Right lobe of liver (tissue), 6 donors: Measurements from ENCODE around the gene TPH1. TPM values are rescaled to one million over a fixed set of nuclear protein-coding genes. Genes with fewer than 3 reads are reported as not detected.

Experiments
- ATAC-seq, 4 donors: fragments of 200-7000 bp; cut with Tn5 transposase; one replicate each; pipeline ENCODE4 v1.9.1; 2020; ENCODE audit warnings: mild to moderate bottlenecking in 4 of 4, moderate library complexity in 4 of 4
- DNase-seq, 3 donors: peaks; one replicate each; pipeline ENCODE4 v3.0.0-alpha.2; 2020
- H3K27ac ChIP-seq, 3 donors: fragments of 200-600 bp; one replicate each; pipeline ENCODE4 v1.8.0; 2022
- H3K27me3 ChIP-seq, 2 donors: fragments of 200-600 bp; one replicate each; pipeline ENCODE4 v1.8.0; 2022
- H3K36me3 ChIP-seq, 4 donors: fragments of 200-600 bp; sonication (generic) in 1 of 4; one replicate each; pipeline versions ENCODE4 v1.5.1 to v1.8.0; 2017 to 2022; ENCODE audit warnings: control low read depth in 1 of 4
- H3K4me1 ChIP-seq, 4 donors: fragments of 200-600 bp; sonication (generic) in 1 of 4; one replicate each; pipeline versions ENCODE4 v1.5.1 to v1.8.0; 2017 to 2022; ENCODE audit warnings: control low read depth in 1 of 4
- H3K4me3 ChIP-seq, 3 donors: fragments of 200-600 bp; one replicate each; pipeline ENCODE4 v1.8.0; 2022
- H3K9me3 ChIP-seq, 4 donors: fragments of 200-600 bp; sonication (generic) in 1 of 4; one replicate each; pipeline versions ENCODE4 v1.5.1 to v1.8.0; 2017 to 2022; ENCODE audit warnings: control low read depth in 1 of 4
- POLR2A ChIP-seq: fragments of 450-650 bp; IDR thresholded peaks from one replicate; pipeline ENCODE4 v1.6.1; 2017; ENCODE audit warnings: antibody characterized with exemption, mild to moderate bottlenecking
- WGBS: methylation state at CpG from one replicate; pipeline ENCODE4 v1.1.6; 2018; ENCODE audit warnings: low coverage, low lambda C conversion rate; ENCODE audit not compliant: insufficient coverage; ENCODE audit errors: missing lambda C conversion rate; 5-methylcytosine and 5-hydroxymethylcytosine counted together
- intact Hi-C, 2 donors: fragments of 100-400 bp; cut with DNase I; formaldehyde crosslinking; loops; one replicate each; pipeline versions ENCODE4 v1.11.2 to v1.14.1; 2022
- long read RNA-seq: library from polyadenylated mRNA; unstranded; transcript quantifications from one replicate; pipeline ENCODE4 v2.0.0, GENCODE V29; 2019
- total RNA-seq, 6 experiments: library from RNA; depleted of rRNA in 2 of 6; stranded (reverse); fragments of >200 nt in 2 of 6; fragmentation: NEBNext Ultra II Directional in 3 of 6; extraction: Animal tissue kit (Norgen Biotek cat#: 25700) in 3 of 6; gene quantifications; one replicate each; pipeline versions ENCODE4 v1.1.0 to v1.2.4, GENCODE V29; 2016 to 2023
- TF ChIP-seq, protein P1 (sequence below), 4 donors: fragments of 200-600 bp in 3 of 4; fragments of 450-650 bp in 1 of 4; IDR thresholded peaks; one replicate each; pipeline versions ENCODE4 v1.5.1 to v1.8.0; 2016 to 2022; ENCODE audit warnings: antibody characterized with exemption in 4 of 4, mild to moderate bottlenecking in 2 of 4
- donor health status: DM: no; HTN: yes; CAD: no.
- donor health status: DM: no; HTN: no; CAD: no.
- donor health status: DM: no; HTN: no; CAD: no.
- donor health status: DM: no; HTN: yes; CAD: no.
- donor health status: DM: no; HTN: yes; CAD: no.

Gene TPH1
- total RNA-seq, result under 1 TPM in 5 of 6 experiments, not detected in 1; 0.07 to 0.25 (median 0.12) TPM
- long read RNA-seq, result 0 reads

DNA sequence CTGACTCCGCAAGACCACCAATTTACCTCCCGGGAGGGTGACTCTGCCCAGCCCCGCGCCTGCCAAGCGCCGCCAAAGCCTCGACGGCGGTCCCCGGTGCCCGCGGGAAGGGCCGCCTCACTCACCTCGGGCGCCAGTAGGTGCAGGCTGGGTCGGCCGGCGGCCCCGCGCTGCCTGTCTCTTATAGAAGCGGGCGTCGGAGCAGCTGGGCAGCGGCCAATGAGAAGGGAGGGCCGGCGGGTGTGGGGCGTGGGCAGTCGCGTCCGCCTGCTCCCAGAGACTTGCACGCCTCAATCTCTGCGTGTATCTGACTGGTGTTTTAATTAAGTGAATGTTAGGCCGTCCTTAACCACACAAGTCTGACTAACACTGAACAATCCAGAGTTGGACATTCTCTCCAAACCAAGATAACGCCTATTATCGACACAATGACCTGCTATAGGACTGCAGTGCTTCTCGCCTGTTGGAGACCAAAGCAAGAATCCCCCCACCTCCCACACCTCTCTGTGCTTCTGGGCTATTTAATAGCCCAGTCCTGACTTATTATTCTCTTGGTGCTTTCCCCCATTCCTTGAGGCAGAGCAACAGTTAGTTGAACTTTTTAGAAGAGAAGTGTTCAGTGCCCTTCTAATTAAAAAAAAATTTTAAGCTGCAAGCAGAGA is at the start of gene TPH1:
TPH1 (minus strand) TSS at position 154 of the 662 bp plus-strand sequence. CDS start 5,507 bp downstream, outside the sequence.
- Histone ChIP-seq H3K9me3 (no peaks in the 10 kb centered on the region), H3K27me3 (peaks cover 0 to 9% of the 10 kb centered on the region in 2 donors), H3K4me3 (no peak within 1 kb of the TSS), H3K27ac (no peak within 1 kb of the TSS), H3K36me3 (no peaks in the 10 kb centered on the region), H3K4me1 (peaks cover 0 to 3% (median 0%) of the 10 kb centered on the region in 4 donors)
- 20% methylated on average over 4 of the region's 36 CpGs for WGBS
- no peak for TF ChIP-seq POLR2A
- TF ChIP-seq, protein P1, sequence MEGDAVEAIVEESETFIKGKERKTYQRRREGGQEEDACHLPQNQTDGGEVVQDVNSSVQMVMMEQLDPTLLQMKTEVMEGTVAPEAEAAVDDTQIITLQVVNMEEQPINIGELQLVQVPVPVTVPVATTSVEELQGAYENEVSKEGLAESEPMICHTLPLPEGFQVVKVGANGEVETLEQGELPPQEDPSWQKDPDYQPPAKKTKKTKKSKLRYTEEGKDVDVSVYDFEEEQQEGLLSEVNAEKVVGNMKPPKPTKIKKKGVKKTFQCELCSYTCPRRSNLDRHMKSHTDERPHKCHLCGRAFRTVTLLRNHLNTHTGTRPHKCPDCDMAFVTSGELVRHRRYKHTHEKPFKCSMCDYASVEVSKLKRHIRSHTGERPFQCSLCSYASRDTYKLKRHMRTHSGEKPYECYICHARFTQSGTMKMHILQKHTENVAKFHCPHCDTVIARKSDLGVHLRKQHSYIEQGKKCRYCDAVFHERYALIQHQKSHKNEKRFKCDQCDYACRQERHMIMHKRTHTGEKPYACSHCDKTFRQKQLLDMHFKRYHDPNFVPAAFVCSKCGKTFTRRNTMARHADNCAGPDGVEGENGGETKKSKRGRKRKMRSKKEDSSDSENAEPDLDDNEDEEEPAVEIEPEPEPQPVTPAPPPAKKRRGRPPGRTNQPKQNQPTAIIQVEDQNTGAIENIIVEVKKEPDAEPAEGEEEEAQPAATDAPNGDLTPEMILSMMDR (IDR thresholded peaks at IDR 0.05), result no peak
- intact Hi-C loops, result no loop called here
- ATAC-seq (peak; percentile 35 to 70 (median 44)), DNase-seq (peak in 2 of 3 donors; percentile 26 to 54)

GRCh38 chr11:18093959-18094358 is 47.9 kb upstream of the TPH1 start:
- Histone ChIP-seq H3K36me3 (peaks cover 0 to 40% (median 0%) of the 10 kb centered on the region in 4 donors), H3K4me3 (no peak overlapping the region), H3K9me3 (no peaks in the 10 kb centered on the region), H3K4me1 (peaks cover 0 to 5% (median 0%) of the 10 kb centered on the region in 4 donors), H3K27me3 (no peaks in the 10 kb centered on the region), H3K27ac (no peak overlapping the region)
- TF ChIP-seq POLR2A, result no peak
- TF ChIP-seq, protein P1 (IDR thresholded peaks at IDR 0.05), result no peak
- intact Hi-C loops, result no loop called here
- ATAC-seq, result no peak
- no peak for DNase-seq

DNA sequence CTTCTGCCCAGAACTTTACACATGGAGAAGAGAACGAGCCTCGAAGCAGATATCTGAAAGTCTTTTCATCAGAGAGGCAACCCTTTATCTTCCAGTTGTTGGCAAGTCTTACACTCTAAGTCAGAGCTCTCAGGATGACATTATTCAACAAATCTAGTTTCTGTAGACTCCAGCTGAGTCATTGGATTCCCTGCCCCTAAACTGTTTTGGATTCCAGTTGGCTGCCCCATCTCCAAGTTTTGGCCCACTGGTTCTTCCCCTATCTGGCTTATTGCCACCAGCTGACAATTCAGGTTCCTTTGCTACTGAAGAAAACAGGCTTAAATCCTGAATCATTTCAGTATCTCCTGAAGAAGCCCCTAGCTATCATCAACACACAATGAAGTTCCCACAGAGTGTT is 45.7 kb upstream of the TPH1 start:
- no peak overlapping the region for H3K27ac ChIP-seq
- DNase-seq (no peak), ATAC-seq (no peak)
- peaks cover 0 to 48% (median 0%) of the 10 kb centered on the region in 4 donors for H3K36me3 ChIP-seq
- TF ChIP-seq, protein P1 (IDR thresholded peaks at IDR 0.05), result no peak
- TF ChIP-seq POLR2A, result no peak
- H3K9me3 ChIP-seq, result no peaks in the 10 kb centered on the region
- intact Hi-C loops, result no loop called here
- H3K27me3 ChIP-seq, result no peaks in the 10 kb centered on the region
- H3K4me1 ChIP-seq, result peaks cover 0 to 5% (median 0%) of the 10 kb centered on the region in 4 donors
- WGBS, result 95% methylated on average over 2 of the region's 2 CpGs
- H3K4me3 ChIP-seq, result no peak overlapping the region

DNA sequence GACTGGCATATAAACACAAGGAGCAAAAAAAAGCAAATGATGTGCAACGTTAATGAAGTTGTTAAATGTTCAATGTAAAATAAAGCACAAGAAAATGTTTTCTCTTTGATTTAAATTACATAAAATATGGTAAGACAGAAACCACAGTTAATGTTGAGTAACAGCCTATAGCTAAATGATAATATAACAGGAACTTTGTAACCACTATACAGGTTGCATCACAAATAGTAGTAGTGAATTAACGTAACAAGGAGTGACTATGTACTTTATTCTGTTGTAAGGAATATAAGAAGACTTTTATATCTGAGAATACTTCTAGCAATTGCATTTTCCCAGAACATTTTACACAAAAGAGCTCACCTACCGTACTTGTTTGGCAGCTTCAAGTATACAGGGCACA is 42.9 kb upstream of the TPH1 start:
- peaks cover 0 to 29% (median 0%) of the 10 kb centered on the region in 4 donors for H3K36me3 ChIP-seq
- 76% methylated on average over 3 of the region's 3 CpGs for WGBS

More for the DNA sequence above, 42.9 kb upstream of the TPH1 start:
- Histone ChIP-seq H3K4me1 (peaks cover 0 to 5% (median 0%) of the 10 kb centered on the region in 4 donors), H3K27me3 (no peaks in the 10 kb centered on the region), H3K9me3 (no peaks in the 10 kb centered on the region), H3K4me3 (no peak overlapping the region), H3K27ac (no peak overlapping the region)
- intact Hi-C loops, result no loop called here
- TF ChIP-seq POLR2A, result no peak
- TF ChIP-seq, protein P1 (IDR thresholded peaks at IDR 0.05), result no peak
- no peak for DNase-seq
- no peak for ATAC-seq
